Immature natural killer cell (primary cell): Measurements from ENCODE around the gene HID1. TPM values are rescaled to one million over a fixed set of nuclear protein-coding genes. Genes with fewer than 3 reads are reported as not detected.
A peak's percentile ranks its signal among the peaks of the same experiment; 100 is the strongest.
"Not testable (repeated sequence)": the region's sequence is repeated elsewhere in the genome, so short reads cannot be mapped to it uniquely, and the experiment has no call there.

Experiments used
- DNase-seq, 3 donors: peaks; one replicate each; pipeline ENCODE4 v3.0.0; 2022; ENCODE audit warnings: mixed read lengths in 1 of 3
- H3K27ac Mint-ChIP-seq, 6 donors: one replicate each; pipeline ENCODE4 v1.8.0; 2020; ENCODE audit warnings: mixed read lengths in 6 of 6, mild to moderate bottlenecking in 5 of 6, inconsistent platforms in 4 of 6, moderate library complexity in 3 of 6
- H3K27me3 Mint-ChIP-seq, 3 donors: one replicate each; pipeline ENCODE4 v1.8.0; 2020 to 2021; ENCODE audit warnings: low read depth in 3 of 3, mild to moderate bottlenecking in 3 of 3, mixed read lengths in 3 of 3, moderate library complexity in 3 of 3, inconsistent platforms in 1 of 3
- H3K36me3 Mint-ChIP-seq, 3 donors: one replicate each; pipeline ENCODE4 v1.8.0; 2020; ENCODE audit warnings: mixed read lengths in 3 of 3, inconsistent platforms in 2 of 3, mild to moderate bottlenecking in 2 of 3
- H3K4me1 Mint-ChIP-seq, 2 donors: one replicate each; pipeline ENCODE4 v1.8.0; 2020; ENCODE audit warnings: inconsistent platforms in 2 of 2, mild to moderate bottlenecking in 2 of 2, mixed read lengths in 2 of 2, moderate library complexity in 1 of 2
- H3K4me3 Mint-ChIP-seq, 5 donors: one replicate each; pipeline ENCODE4 v1.8.0; 2020; ENCODE audit warnings: mild to moderate bottlenecking in 5 of 5, mixed read lengths in 5 of 5, inconsistent platforms in 3 of 5, moderate library complexity in 3 of 5
- H3K9me3 Mint-ChIP-seq, 6 donors: one replicate each; pipeline ENCODE4 v1.8.0; 2020; ENCODE audit warnings: mild to moderate bottlenecking in 6 of 6, mixed read lengths in 6 of 6, inconsistent platforms in 4 of 6, moderate library complexity in 3 of 6
- polyA plus RNA-seq, 3 donors: library from polyadenylated mRNA; unstranded; fragments of 300-500 nt; fragmentation: Illumina TruSeq; gene quantifications; one replicate each; pipeline ENCODE4 v1.2.3, GENCODE V29; 2021

Gene HID1
- polyA plus RNA-seq, 3 donors from 2014 or later: 0.34 to 0.94 TPM; not detected in 1

DNA sequence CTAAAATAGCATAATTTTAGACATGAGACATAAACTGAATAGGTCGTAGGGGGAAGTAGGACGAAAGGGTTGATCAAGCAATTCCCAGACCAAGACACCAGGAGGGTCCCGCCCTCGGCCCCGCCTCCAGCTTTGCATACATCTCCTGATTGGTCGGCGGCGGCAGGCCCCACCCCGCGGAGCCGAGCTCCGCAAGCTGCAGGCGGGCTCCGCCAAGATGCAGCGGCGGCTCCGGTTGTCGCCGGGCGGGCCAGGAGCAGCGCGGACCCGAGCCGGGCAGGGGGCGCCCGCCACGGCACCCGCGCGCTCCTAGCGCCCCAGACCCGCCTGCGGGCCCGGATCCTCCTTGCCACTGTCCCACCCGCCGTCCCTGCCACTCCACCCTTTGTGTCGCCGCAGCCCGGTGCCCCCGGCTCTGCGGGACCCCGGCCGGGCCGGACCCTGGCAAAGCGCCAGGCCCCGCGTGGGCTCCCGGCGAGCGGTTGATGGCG is 14.9 kb upstream of the HID1 start, which contains the start of gene CDR2L:
TSS of gene CDR2L (plus strand) at position 215 of the 491 bp plus-strand sequence. CDS start 412 bp downstream, outside the sequence.
- peak within 1 kb of the TSS in 3 of 6 donors; percentile 21 to 62 (median 58) for H3K27ac Mint-ChIP-seq
- peaks cover 10 to 16% of the 10 kb centered on the region in 2 donors for H3K4me1 Mint-ChIP-seq
- H3K36me3 Mint-ChIP-seq: no peaks in the 10 kb centered on the region
- DNase-seq: peak; percentile 91 to 92 (median 91)
- H3K9me3 Mint-ChIP-seq: no peaks in the 10 kb centered on the region
- H3K4me3 Mint-ChIP-seq: peak within 1 kb of the TSS; percentile 86 to 91 (median 90)
- H3K27me3 Mint-ChIP-seq: peaks cover 0 to 15% (median 9%) of the 10 kb centered on the region in 3 donors

DNA sequence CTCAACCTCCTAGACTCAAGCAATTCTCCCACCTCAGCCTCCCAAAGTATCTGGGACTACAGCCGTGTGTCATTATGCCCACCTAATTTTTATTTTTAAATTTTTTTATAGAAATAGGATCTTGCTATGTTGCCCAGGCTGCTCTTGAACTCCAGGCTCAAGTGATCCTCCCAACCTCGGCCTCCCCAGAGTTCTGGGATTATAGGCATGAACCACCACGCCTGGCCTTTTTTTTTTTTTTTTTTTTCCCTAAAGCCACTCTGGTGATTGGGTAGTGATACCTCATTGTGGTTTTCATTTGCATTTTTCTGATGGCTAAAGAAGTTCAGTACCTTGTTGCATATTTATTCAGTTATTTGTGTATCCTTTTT is 13.6 kb upstream of the HID1 start:
- H3K4me1 Mint-ChIP-seq: peaks cover 19 to 25% of the 10 kb centered on the region in 2 donors
- H3K27me3 Mint-ChIP-seq: peaks cover 8 to 25% (median 16%) of the 10 kb centered on the region in 3 donors
- H3K36me3 Mint-ChIP-seq: no peaks in the 10 kb centered on the region
- no peak for DNase-seq
- peaks cover 0 to 2% (median 0%) of the 10 kb centered on the region in 6 donors for H3K9me3 Mint-ChIP-seq
- H3K27ac Mint-ChIP-seq: no peak overlapping the region
- H3K4me3 Mint-ChIP-seq: peak overlapping the region in 1 of 5 donors; percentile 12

DNA sequence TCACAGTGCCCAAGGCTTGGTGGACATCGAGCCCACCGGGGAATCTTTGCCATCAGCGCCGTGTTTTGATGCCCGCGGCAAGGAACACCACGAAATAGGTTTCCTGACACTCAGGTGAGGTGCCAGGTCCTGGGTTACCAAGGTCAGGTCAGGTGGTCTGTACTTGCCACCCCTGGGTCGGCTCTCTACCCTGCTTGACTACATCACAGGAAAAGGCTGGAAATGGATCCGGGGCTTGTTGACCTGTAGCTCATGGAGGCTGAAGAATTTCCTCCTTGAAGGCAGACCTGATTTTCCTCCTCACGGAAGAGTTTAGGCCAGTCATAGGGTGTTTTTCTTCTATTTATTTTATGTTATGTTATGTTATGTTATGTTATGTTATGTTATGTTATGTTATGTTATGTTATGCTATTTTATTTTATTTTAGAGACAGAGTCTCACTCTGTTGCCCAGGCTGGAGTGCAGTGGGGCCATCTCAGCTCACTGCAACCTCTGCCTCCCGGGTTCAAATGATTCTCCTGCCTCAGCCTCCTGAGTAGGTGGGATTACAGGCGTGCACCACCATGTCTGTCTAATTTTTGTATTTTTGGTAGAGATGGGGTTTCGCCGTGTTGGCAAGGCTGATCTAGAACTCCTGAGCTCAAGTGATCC is 10.2 kb upstream of the HID1 start:
- H3K36me3 Mint-ChIP-seq, DNase-seq, H3K9me3 Mint-ChIP-seq: not testable (repeated sequence)
- Mint-ChIP-seq H3K27me3 (peaks cover 10 to 25% (median 10%) of the 10 kb centered on the region in 3 donors), H3K4me1 (peaks cover 23 to 25% of the 10 kb centered on the region in 2 donors), H3K4me3 (peak overlapping the region; percentile 46 to 93 (median 89)), H3K27ac (peak overlapping the region; percentile 53 to 87 (median 82))

DNA sequence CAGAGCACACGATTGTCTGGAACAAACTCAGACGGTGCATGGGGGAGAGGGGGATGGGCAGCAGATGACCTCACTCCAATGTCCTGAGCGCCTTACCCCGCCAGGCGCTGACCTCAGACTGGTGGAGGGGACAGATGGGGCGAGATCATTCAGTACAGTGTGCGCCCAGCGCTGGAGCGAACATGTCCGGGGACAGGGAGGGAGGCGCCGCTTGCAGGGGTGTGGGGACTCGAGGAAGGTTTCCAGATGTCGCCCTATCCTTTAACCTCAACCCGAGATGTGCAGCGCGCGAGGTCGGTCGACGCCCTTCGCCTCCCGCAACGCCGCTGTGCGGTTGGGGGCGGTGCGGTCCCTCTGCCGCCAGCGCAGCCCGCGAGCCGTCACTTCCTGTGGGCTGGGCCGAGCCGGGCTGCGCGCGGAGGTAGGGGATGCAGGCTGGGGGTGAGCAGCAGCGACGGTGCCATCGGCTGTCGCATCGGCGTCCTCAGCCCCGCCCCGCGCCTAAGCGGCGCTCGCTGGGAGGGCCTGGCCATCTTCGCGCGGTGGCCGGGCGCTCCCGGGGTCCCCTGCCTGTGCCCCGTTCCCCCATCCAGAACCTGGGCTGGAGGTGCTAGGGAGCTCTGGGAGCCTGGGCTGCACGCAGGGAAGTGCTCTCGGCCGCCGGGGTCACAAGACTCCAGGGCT is 9.6 kb upstream of the HID1 start:
- H3K27ac Mint-ChIP-seq: peak overlapping the region; percentile 81 to 92 (median 88)
- no peaks in the 10 kb centered on the region for H3K36me3 Mint-ChIP-seq
- H3K4me3 Mint-ChIP-seq: peak overlapping the region; percentile 87 to 93 (median 89)
- DNase-seq: peak; percentile 84 to 86 (median 86)
- H3K27me3 Mint-ChIP-seq: peaks cover 10 to 22% (median 10%) of the 10 kb centered on the region in 3 donors
- peaks cover 0 to 2% (median 0%) of the 10 kb centered on the region in 6 donors for H3K9me3 Mint-ChIP-seq
- H3K4me1 Mint-ChIP-seq: peaks cover 20 to 23% of the 10 kb centered on the region in 2 donors

DNA sequence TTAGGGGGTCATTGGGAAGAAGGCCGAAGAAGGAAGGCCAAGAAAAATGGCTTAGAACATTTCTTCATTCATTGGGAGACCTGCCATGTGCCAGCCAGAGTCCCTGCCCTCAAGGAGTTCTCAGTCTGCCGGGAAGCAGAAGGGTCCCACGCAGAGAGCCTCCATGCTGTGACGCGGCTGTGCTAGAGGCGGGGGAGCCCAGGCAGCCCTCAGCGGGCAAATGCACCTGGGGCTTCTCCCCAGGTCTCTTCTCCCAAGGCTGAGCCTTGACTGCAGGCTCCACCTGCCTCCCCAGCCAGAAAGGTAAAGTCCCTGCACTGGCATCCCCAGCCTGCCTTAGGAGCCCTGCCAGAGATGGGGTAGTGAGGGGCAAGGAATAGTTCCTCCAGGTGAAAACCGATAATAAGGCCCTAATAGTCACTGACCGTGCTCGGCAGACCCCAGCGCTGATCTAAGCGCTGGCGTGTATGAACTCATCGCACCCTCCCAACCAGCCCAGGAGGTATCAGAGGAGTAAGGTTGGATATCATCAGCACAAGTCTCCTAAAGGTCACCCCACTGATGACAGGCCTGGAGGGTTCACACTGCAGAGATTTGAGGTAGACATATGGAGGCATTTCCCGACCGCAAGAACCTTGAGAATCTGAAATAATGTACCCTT is 8.9 kb upstream of the HID1 start:
- no peaks in the 10 kb centered on the region for H3K36me3 Mint-ChIP-seq
- peak overlapping the region; percentile 87 to 93 (median 89) for H3K4me3 Mint-ChIP-seq
- H3K27ac Mint-ChIP-seq: peak overlapping the region; percentile 81 to 92 (median 88)
- DNase-seq: no peak
- H3K9me3 Mint-ChIP-seq: peaks cover 0 to 2% (median 0%) of the 10 kb centered on the region in 6 donors
- H3K27me3 Mint-ChIP-seq: peaks cover 10 to 21% (median 13%) of the 10 kb centered on the region in 3 donors
- peaks cover 13 to 19% of the 10 kb centered on the region in 2 donors for H3K4me1 Mint-ChIP-seq

DNA sequence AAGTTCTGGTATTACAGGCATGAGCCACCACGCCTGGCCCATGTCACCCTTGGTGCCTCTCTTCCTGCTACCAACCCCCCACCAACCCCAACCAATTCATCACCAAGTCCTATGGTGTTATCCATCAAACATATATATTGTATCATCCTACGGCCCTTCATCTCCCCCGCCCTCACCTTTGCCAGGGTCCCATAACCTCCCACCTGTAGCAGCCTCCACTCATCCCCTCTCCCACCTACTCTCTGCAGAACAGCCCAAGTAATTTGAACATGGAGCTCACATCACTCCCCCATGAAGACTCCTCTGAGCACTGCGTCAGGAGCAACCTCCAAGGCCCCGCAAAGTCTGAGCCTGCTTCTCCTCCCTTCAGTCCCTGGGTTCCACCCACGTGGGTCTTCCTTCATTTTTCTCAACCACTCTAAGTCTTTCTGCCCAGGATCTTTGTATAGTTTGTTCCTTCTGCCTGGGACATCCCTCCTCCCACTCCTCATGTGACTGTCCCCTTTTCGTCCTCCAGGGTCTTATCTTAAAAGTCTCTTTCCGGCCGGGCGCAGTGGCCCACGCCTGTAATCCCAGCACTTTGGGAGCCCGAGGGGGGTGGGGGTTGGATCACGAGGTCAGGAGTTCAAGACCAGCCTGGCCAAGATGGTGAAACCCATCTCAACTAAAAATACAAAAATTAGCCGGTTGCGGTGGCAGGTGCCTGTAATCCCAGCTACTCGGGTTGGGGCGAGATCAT is 7.0 kb upstream of the HID1 start:
- Mint-ChIP-seq H3K27me3 (peaks cover 10 to 22% (median 19%) of the 10 kb centered on the region in 3 donors), H3K27ac (peak overlapping the region in 1 of 6 donors; percentile 67), H3K4me1 (peaks cover 13 to 19% of the 10 kb centered on the region in 2 donors), H3K9me3 (peaks cover 0 to 2% (median 0%) of the 10 kb centered on the region in 6 donors), H3K36me3 (no peaks in the 10 kb centered on the region), H3K4me3 (no peak overlapping the region)
- no peak for DNase-seq

DNA sequence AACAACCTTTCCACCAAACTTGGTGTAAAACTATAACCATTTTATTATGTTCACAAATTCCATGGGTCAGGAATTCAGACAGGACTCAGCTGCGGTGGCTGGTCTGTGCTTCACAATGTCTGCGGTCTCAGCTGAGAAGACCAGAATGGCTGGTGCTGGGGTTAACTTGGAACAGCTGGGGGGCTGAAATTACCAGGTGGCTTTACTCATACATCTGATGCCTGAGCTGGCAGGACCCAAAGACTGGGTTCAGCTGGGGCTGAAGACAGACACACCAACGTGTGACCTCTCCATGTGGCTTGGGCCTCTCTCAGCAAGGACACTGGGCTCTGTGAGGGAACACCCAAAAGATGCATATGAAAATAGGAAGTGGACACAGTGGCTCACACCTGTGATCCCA is 5.7 kb upstream of the HID1 start:
- Mint-ChIP-seq H3K4me3 (no peak overlapping the region), H3K36me3 (no peaks in the 10 kb centered on the region), H3K27me3 (peaks cover 11 to 27% (median 26%) of the 10 kb centered on the region in 3 donors), H3K27ac (no peak overlapping the region), H3K4me1 (peaks cover 13 to 19% of the 10 kb centered on the region in 2 donors), H3K9me3 (peaks cover 0 to 2% (median 0%) of the 10 kb centered on the region in 6 donors)
- no peak for DNase-seq

DNA sequence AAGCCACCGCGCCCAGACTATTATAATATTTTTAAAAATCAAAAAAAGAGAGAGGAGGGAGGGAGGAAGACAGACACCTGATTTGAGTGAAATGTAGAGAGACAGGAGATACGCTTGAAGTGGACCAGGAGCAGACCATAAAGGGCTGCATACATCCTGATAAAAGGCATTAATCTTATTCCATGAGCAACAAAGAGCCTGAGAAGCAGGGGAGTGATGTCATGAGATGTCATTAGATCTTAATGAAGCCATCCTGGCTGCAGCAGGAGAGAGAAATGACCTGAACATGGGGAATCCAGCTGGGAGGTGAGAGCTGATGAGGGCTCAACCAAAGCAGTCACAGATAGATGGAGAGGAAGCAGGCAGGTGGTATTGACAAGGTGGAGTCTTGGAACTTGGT is 5.2 kb upstream of the HID1 start:
- Mint-ChIP-seq H3K4me3 (no peak overlapping the region), H3K27me3 (peaks cover 15 to 31% (median 27%) of the 10 kb centered on the region in 3 donors), H3K36me3 (no peaks in the 10 kb centered on the region), H3K27ac (no peak overlapping the region), H3K4me1 (peaks cover 18 to 23% of the 10 kb centered on the region in 2 donors), H3K9me3 (peaks cover 0 to 2% (median 0%) of the 10 kb centered on the region in 6 donors)
- DNase-seq: no peak

DNA sequence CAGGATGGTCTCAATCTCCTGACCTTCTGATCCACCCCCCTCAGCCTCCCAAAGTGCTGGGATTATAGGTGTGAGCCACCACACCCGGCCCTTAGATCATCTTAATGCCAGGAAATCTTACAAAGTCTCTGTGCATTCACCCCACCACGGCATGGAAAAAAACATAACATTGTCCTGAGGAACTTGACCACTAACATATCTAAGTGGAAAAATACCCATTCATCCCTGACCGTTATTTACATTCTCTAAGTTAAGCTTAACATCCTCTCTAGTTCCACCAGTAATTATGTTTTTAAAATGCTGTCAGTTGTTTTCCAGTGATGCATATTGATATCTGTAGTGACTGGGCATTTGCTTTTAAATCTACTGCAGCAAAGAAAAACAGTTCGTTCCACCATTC is 3.4 kb upstream of the HID1 start:
- no peak for DNase-seq
- Mint-ChIP-seq H3K4me3 (no peak overlapping the region), H3K27ac (no peak overlapping the region), H3K9me3 (no peaks in the 10 kb centered on the region), H3K4me1 (peaks cover 8 to 11% of the 10 kb centered on the region in 2 donors), H3K27me3 (peaks cover 7 to 24% (median 13%) of the 10 kb centered on the region in 3 donors), H3K36me3 (no peaks in the 10 kb centered on the region)

DNA sequence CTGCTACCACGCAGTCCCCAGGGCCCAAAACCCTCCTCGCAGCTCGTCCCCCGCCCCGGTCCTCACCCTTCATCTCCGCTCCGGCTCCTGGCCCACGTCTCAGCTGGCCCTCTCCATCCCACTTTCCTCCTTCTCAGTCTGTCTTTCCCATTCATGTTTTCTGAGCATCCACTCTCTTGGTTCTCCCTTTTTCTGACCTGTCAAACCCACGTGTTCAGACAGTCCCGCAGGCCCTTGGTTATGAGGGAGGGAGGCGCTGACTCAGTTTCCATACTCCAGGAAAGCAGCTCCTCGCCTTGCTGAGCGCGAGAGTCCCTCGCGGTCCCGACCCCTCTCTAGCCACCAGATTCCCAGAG is 392 bp upstream of the HID1 start:
- Mint-ChIP-seq H3K36me3 (no peaks in the 10 kb centered on the region), H3K9me3 (no peaks in the 10 kb centered on the region), H3K27ac (peak overlapping the region in 3 of 6 donors; percentile 3 to 76 (median 62)), H3K4me3 (peak overlapping the region; percentile 83 to 95 (median 88)), H3K4me1 (peaks cover 4 to 6% of the 10 kb centered on the region in 2 donors), H3K27me3 (peaks cover 6 to 24% (median 12%) of the 10 kb centered on the region in 3 donors)
- no peak for DNase-seq

DNA sequence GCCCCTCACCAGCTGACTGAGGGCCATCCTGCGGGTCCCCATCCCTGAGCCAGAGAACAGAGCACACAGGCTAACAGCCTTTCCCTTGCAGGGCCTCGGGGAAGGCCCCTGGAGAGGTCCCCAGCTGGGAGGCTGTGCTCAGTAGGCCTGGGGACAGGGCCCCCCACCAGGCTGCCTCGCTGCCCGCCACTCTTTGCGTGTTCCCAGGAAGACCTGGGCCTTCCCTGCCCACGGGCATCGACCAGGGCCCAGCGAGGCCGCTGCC is 785 bp downstream of the HID1 start:
- H3K27ac Mint-ChIP-seq: no peak overlapping the region
- no peaks in the 10 kb centered on the region for H3K9me3 Mint-ChIP-seq
- H3K4me3 Mint-ChIP-seq: peak overlapping the region; percentile 44 to 65 (median 59)

DNA sequence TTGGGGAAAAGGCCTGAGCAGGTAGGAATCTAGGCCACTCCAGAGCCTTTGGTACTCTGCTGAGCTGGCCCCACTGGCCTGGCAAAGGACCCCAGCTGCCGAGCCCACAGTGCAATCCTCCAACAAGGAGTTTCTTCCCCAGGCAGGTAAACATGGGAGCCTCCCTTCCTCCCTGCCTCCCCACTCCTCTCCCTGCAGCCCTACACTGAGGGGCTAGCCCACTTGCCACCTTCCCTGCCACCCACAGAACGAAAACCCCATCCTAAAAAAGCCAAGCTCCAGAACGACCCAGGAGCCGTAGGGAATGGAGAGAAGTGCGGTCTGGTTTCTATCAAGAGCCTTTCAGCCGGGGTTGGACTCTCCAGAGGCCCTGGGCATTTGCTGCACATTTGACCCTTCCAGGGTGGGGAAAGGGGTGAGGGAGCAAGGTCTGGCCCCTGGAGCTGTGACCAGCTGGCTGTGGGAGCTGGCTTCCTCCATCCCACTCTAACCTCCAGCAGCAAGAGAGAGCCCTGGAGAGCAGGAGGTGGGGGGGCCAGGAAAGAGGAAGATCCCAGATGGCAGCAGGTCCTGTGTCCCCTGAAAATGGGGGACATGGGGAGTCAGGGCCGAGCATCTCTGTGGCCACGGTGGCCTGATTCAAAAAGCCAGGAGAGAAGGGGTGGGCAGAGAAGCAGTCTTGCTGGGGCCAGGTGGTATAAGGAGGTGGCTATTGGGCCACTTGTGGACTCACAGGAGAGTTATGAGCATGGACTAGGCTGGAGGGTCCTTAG is 1.3 kb downstream of the HID1 start:
- peaks cover 8 to 21% (median 12%) of the 10 kb centered on the region in 3 donors for H3K27me3 Mint-ChIP-seq
- no peak for DNase-seq

More for the DNA sequence above, 785 bp downstream of the HID1 start:
- H3K27me3 Mint-ChIP-seq: peaks cover 6 to 23% (median 12%) of the 10 kb centered on the region in 3 donors
- no peak for DNase-seq
- H3K36me3 Mint-ChIP-seq: no peaks in the 10 kb centered on the region
- peaks cover 4 to 6% of the 10 kb centered on the region in 2 donors for H3K4me1 Mint-ChIP-seq

More for the DNA sequence above, 1.3 kb downstream of the HID1 start:
- H3K36me3 Mint-ChIP-seq: no peaks in the 10 kb centered on the region
- H3K4me1 Mint-ChIP-seq: peaks cover 4 to 6% of the 10 kb centered on the region in 2 donors
- H3K27ac Mint-ChIP-seq: no peak overlapping the region
- H3K4me3 Mint-ChIP-seq: peak overlapping the region; percentile 44 to 65 (median 59)
- no peaks in the 10 kb centered on the region for H3K9me3 Mint-ChIP-seq
